ENCODE data around the gene AMD1. TPM values are rescaled to one million over a fixed set of nuclear protein-coding genes. Genes with fewer than 3 reads are reported as not detected.

AMD1 gene
- total and polyA plus RNA-seq, 9 of the 15 experiments (the other 6 are each of a cell fraction or from before 2014, with no cell fraction given): 60.0 to 151 (median 85.6) TPM

- H3K27me3 ChIP-seq (ENCODE audit: control insufficient read depth in 2 of 2, insufficient read depth in 2 of 2, low read length in 2 of 2): no peaks in the 10 kb centered on the region; a peak in 1 of 5 replicates
- DNase-seq (ENCODE audit: extremely low read depth in 1 of 4, low spot score in 3 of 4) (no peak), FAIRE-seq (no peak), ATAC-seq (no peak)
- H3K4me1 ChIP-seq (replicated peaks in 1 of 2; ENCODE audit: control insufficient read depth in 2 of 2, insufficient read depth in 2 of 2, low read length in 2 of 2): no peaks in the 10 kb centered on the region
- TF ChIP-seq ZNF77 (CRISPR knock-in tag; IDR thresholded peaks at IDR 0.05) (no peak), ZEB2 (IDR thresholded peaks at IDR 0.05) (no peak), ILK (tag; IDR thresholded peaks at IDR 0.05; ENCODE audit: borderline replicate concordance, low read depth) (no peak), POLR2A (conservative IDR thresholded peaks at IDR 0.05) (no peak)
- WGBS (ENCODE audit: insufficient coverage, low coverage, missing lambda C conversion rate): 6% methylated on average over 1 of the region's 1 CpG
- no peak overlapping the region for H3K9ac ChIP-seq (ENCODE audit: insufficient read depth in 1 of 2, low read depth in 2 of 2, low read length in 2 of 2)
- H3K9me1 ChIP-seq (ENCODE audit: control insufficient read depth, insufficient read depth, low read length): no peaks in the 10 kb centered on the region
- H3K4me3 ChIP-seq: no peak overlapping the region
- no peaks in the 10 kb centered on the region for H3K36me3 ChIP-seq (ENCODE audit: control insufficient read depth, insufficient read depth, low read length)
- intact Hi-C loops (cut with micrococcal nuclease) (no loop called here), in situ Hi-C loops (cut with MboI) (no loop called here)
- no TSS peak for BruUV-seq (replicated peaks)
- no peaks in the 10 kb centered on the region for H4K20me1 ChIP-seq (replicated peaks; ENCODE audit: control insufficient read depth, insufficient read depth, low read length)
- H2AFZ ChIP-seq (ENCODE audit: low read depth, low read length): no peak overlapping the region
- no peak overlapping the region for H3K27ac ChIP-seq (ENCODE audit: extremely low read depth, low read depth, low read length)
- no peaks in the 10 kb centered on the region for H3K9me3 ChIP-seq (replicated peaks; ENCODE audit: control insufficient read depth, insufficient read depth, low read depth, low read length)
- POLR2A ChIA-PET: interaction anchor here (0.8 to 3.5 kb wide), 6 partner anchors 8 to 48 kb away, joined by 3 to 20 read pairs (median 4); partner anchors contain the start of genes AMD1 and CDK19
- no peaks in the 10 kb centered on the region for H3K79me2 ChIP-seq (ENCODE audit: control insufficient read depth, insufficient read depth, low read length)
- CTCF ChIA-PET (ENCODE audit: low intra/inter-chr PET ratio): no interaction called here
- H3K4me2 ChIP-seq (ENCODE audit: insufficient read depth, low read length): no peak overlapping the region
Observed at GRCh38 chr6:110828396-110828795, 46.2 kb upstream of the AMD1 start.

DNA sequence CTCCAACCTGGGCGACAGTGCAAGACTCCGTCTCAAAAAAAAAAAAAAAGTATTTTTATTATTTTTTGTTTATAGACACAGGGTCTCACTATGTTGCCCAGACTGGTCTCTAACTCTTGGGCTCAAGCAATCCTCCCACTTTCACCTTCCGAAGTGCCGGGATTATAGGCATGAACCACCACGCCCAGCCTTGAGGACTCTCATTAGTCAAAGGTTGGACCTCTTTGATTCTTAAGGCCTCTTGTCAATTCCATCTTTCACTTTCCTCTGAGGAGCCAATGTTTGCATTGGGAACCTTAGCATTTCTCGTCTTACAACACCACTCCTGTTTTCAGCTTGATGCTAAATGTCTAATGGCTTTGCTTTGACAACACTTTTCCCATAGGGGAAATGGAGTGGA is 43.2 kb upstream of the AMD1 start:
- BruUV-seq (replicated peaks): no TSS peak
- no peaks in the 10 kb centered on the region for H3K4me1 ChIP-seq (replicated peaks in 1 of 2; ENCODE audit: control insufficient read depth in 2 of 2, insufficient read depth in 2 of 2, low read length in 2 of 2)
- TF ChIP-seq DACH1 (IDR thresholded peaks at IDR 0.05; ENCODE audit: partially characterized antibody) (no peak), ZNF707 (CRISPR knock-in tag; conservative IDR thresholded peaks at IDR 0.05) (no peak), ASH1L (IDR thresholded peaks at IDR 0.05; ENCODE audit: borderline replicate concordance, low read depth, partially characterized antibody) (no peak), ELF4 (CRISPR knock-in tag; IDR thresholded peaks at IDR 0.05) (no peak), LARP7 (IDR thresholded peaks at IDR 0.05) (no peak), BDP1 (IDR thresholded peaks at IDR 0.05; ENCODE audit: insufficient read depth, insufficient read length) (no peak), SOX6 (IDR thresholded peaks at IDR 0.05) (no peak), RBBP5 (IDR thresholded peaks at IDR 0.05; ENCODE audit: borderline replicate concordance, insufficient read depth, low read length, poor library complexity, severe bottlenecking) (no peak), AFF1 (IDR thresholded peaks at IDR 0.05; ENCODE audit: low read depth in 1 of 2, partially characterized antibody in 2 of 2) (no peak), KHSRP (IDR thresholded peaks at IDR 0.05) (no peak), ZNF77 (CRISPR knock-in tag; IDR thresholded peaks at IDR 0.05) (no peak)

More for the DNA sequence above, 43.2 kb upstream of the AMD1 start:
- Histone ChIP-seq H3K9ac (ENCODE audit: insufficient read depth in 1 of 2, low read depth in 2 of 2, low read length in 2 of 2) (no peak overlapping the region), H3K9me1 (ENCODE audit: control insufficient read depth, insufficient read depth, low read length) (no peaks in the 10 kb centered on the region), H3K9me3 (replicated peaks; ENCODE audit: control insufficient read depth, insufficient read depth, low read depth, low read length) (no peaks in the 10 kb centered on the region), H3K4me2 (ENCODE audit: insufficient read depth, low read length) (no peak overlapping the region), H4K20me1 (replicated peaks; ENCODE audit: control insufficient read depth, insufficient read depth, low read length) (no peaks in the 10 kb centered on the region), H3K27ac (ENCODE audit: extremely low read depth, low read depth, low read length) (no peak overlapping the region), H3K4me3 (no peak overlapping the region), H3K36me3 (ENCODE audit: control insufficient read depth, insufficient read depth, low read length) (no peaks in the 10 kb centered on the region), H3K79me2 (ENCODE audit: control insufficient read depth, insufficient read depth, low read length) (no peaks in the 10 kb centered on the region), H2AFZ (ENCODE audit: low read depth, low read length) (no peak overlapping the region), H3K27me3 (ENCODE audit: control insufficient read depth in 2 of 2, insufficient read depth in 2 of 2, low read length in 2 of 2) (no peaks in the 10 kb centered on the region; a peak in 1 of 5 replicates)
- WGBS (ENCODE audit: insufficient coverage, low coverage, missing lambda C conversion rate): 37% methylated on average over 6 of the region's 6 CpGs
- intact Hi-C loops (cut with micrococcal nuclease) (no loop called here), in situ Hi-C loops (cut with MboI) (no loop called here)
- ATAC-seq: no peak
- ChIA-PET POLR2A (interaction anchor here (1.1 to 1.5 kb wide), 3 partner anchors 8 to 43 kb away, joined by 3 to 5 read pairs (median 4); partner anchors contain the start of genes AMD1 and CDK19), CTCF (ENCODE audit: low intra/inter-chr PET ratio) (no interaction called here)
- no peak for FAIRE-seq
- DNase-seq (ENCODE audit: extremely low read depth in 1 of 4, low spot score in 3 of 4): no peak
